GM19238 (cell line): ENCODE data around the gene CABLES1.
"Not testable (repeated sequence)": the region's sequence is repeated elsewhere in the genome, so short reads cannot be mapped to it uniquely, and the experiment has no call there.

Experiments used
- DNase-seq: peaks from one replicate; pipeline ENCODE4 v3.0.0; 2011; ENCODE audit warnings: low spot score; ENCODE audit not compliant: insufficient read length

CABLES1 gene, protein sequence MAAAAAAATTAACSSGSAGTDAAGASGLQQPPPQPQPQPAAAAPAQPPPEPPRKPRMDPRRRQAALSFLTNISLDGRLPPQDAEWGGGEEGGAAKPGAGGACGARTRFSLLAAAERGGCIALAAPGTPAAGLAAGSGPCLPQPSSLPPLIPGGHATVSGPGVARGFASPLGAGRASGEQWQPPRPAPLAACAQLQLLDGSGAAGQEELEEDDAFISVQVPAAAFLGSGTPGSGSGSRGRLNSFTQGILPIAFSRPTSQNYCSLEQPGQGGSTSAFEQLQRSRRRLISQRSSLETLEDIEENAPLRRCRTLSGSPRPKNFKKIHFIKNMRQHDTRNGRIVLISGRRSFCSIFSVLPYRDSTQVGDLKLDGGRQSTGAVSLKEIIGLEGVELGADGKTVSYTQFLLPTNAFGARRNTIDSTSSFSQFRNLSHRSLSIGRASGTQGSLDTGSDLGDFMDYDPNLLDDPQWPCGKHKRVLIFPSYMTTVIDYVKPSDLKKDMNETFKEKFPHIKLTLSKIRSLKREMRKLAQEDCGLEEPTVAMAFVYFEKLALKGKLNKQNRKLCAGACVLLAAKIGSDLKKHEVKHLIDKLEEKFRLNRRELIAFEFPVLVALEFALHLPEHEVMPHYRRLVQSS

DNA sequence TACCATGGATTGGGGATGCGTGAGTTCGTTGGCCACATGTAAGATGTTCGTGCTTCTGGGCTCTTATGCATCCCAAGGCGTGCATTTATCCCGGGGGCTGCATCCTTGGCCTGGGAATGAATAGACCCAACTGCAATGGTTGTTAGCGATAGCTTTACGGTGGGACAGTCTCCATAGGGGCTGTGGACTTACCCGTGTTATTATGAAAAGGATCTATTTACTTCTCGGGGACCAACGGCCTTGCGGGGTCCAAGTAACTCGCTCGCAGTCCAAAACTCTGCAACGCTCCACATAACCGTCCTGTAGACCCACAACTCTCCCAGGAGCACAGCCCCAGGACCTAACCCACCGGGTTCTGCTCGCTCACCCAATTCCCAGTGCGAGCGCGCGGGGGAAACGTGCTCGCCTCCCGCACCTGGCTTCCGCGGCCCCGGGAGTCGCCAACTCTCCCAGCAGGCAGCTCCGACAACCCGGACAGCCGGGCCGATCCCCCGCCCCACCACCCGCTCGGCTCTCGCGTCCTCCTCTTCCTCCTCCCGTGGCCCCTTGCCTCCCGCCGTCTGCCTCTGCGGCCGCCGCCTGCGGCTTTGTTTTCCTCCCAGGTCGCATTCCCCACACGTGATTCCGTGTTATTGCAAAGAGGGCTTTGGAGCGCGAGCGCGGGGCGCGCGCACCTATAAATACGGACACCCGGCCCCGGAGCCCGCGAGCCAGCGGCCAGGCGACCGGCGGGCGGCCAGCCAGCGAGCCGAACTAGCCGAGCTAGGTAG, at the start of gene CABLES1:
TSS of gene CABLES1 (plus strand) at position 706 of the 770 bp plus-strand sequence. CDS start 278 bp downstream, outside the sequence.
- DNase-seq: no peak

DNA sequence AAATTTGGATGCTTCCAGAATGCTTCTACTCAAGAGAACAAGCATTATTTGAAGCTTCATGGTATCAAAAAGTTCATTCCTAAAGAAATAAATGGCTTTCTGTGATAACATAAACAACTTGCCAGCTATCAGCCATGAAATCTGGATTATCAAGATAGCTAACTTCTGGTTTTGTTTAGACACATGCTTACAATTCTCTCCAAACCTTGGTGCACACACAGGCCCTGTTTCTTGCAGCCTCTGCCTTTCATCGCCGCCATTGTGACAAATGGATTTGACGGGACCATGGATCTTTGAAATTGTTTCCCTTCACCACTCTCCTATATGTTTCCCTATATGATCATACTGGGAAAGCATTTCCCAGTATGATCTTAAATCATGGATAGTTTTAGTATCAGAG, 47.9 kb upstream of the CABLES1 start:
- DNase-seq: no peak

DNA sequence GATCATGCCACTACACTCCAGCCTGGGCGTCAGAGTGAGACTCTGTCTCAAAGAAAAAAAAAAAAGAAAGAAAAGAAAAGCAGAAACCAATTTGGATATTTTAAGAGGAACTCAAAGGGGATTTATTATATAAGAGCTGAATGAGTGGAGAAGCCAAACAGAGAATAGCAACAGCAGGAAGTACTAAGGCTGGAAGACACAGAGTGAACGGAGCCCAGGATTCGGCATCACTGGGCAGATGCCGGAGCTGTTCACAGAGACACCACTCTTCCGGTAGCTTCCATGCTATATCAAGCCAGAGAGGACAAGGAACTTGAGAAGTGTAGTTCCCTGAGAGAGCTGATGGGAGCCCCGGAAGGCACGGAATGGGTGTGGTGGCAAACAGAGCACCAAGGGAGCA, 47.0 kb upstream of the CABLES1 start:
- no peak for DNase-seq

DNA sequence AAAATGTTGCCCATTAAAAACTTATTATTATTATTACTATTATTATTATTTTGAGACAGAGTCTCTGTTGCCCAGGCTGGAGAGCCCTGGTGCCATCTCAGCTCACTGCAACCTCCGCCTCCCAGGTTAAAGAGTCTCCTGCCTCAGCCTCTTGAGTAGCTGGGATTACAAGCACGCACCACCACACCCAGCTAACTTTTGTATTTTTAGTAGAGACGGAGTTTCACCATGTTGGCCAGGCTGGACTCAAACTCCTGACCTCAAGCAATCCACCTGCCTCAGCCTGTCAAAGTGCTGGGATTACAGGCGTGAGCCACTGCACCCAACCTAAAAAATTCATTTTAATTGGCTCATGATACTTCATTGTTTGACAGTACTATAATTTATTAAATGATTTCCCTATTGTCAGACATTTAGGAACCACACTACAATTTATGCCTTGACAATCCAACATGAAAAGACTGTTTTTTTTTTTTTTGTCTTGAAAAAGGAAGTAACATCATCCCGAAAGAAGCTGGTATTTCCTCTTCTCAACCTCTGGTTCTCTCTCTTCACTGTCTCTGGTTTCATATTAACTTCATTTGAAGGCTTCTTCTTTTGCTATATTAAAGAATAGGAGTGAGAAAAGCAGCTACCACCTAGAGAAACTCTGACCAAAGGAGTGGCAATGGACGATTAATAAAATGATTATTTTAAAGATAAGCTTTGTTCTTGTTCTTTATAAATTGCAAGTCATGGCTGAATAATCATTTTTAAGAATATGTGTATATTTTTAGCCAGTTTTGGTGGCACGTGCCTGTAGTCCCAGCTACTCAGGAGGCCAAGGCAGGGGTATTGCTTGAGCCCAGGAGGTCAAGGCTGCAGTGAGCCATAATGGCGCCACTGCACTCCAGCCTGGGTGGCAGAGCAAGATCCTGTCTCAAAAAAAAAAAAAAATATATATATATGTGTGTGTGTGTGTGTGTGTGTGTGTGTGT, 44.0 kb upstream of the CABLES1 start:
- not testable (repeated sequence) for DNase-seq

DNA sequence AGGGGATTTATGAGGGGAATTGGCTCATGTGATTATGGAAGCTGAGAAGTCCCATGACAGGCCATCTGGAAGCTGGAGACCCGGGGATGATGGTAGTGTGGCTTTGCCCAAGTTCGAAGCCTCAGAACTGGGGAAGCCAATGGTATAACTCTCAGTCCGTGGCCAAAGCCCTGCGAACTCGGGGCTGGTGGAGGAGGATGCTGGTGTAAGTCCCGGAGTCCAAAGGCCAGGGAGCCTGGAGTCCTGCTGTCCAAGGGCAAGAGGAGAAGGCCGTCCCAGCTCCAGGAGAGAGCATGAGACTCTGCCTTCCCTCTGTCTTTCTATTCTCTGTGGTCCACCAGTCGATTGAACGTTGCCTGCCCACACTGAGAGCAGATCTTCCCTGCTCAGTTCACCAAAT, 43.2 kb upstream of the CABLES1 start:
- DNase-seq: no peak

DNA sequence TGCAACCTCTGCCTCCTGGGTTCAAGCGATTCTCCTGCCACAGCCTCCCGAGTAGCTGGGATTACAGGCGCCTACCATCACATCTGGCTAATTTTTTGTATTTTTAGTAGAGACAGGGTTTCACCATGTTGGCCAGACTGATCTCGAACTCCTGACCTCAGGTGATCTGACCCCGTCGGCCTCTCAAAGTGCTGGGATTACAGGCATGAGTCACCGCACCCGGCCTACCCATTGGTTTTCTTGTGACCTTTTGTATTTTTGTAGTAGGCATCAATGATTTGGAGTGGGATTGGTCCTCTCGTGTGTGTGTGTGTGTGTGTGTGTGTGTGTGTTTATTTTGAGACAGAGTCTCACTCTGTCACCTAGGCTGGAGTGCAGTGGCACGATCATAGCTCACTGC, 42.2 kb upstream of the CABLES1 start:
- DNase-seq: not testable (repeated sequence)

DNA sequence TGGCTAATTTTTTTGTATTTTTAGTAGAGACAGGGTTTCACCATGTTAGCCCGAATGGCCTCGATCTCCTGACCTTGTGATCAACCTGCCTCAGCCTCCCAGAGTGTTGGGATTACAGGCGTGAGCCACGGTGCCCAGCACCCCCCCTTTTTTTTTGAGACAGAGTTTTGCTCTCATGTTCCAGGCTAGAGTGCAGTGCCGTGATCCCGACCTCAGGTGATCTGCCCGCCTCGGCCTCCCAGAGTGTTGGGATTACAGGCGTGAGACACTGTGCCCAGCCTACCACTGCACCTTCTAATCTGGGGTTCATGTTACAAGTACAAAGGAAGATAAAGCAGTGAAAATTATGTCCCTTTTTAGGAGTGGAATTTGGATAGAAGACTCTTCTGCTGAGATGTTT, 41.5 kb upstream of the CABLES1 start:
- no peak for DNase-seq

DNA sequence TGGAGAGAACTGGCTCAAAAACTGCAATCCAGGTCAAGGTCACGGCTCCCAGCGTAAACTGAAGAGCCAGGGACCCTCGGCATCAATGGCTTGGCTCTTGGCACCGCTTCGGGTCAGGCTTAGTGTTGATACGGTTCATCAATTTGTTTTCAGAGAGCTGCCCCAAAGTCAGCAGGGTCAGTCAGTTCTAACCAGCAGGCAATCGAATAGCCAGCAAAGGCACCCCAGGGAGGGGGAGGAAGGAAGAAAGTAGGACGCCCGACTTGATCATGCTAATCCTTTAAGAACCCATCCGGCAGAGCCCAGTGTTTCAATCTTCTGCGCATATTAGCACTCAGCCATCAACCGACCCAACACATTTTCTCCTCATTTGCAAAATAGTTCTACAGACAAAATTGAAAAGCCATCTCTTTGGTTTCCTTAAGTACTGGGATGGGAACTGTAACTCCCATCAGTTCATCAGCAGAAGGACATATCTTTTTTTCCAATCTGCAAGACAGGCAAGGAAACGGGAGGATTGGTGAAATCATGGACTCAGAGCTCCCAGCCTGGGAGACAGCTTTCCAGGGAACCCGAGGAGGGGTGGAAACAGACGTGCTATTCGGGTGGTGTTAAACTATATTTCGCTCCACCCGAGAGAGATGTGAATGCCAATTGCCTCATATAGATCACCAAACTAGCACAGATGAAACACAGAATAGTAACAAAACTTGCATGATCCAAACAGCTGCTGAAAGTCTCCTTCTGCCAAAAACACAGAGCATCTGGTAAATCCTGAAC, 40.7 kb upstream of the CABLES1 start:
- no peak for DNase-seq

DNA sequence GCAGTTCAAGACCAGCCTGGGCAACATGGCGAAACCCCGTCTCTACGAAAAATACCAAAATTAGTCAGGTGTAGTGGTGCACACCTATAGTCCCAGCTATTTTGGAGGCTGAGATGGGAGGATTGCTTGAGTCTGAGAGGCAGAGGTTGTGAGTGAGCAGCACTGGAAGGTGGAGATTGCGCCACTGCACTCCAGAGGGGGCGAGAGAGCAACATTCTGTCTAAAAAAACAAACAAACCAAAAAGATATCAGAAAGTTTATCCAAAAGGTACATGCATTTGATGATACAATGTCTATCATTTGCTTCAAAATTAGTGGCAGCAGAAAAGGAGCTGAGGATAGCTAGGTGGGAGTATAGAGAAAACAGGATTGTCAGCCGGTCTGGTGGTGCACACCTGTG, 39.8 kb upstream of the CABLES1 start:
- DNase-seq: no peak

DNA sequence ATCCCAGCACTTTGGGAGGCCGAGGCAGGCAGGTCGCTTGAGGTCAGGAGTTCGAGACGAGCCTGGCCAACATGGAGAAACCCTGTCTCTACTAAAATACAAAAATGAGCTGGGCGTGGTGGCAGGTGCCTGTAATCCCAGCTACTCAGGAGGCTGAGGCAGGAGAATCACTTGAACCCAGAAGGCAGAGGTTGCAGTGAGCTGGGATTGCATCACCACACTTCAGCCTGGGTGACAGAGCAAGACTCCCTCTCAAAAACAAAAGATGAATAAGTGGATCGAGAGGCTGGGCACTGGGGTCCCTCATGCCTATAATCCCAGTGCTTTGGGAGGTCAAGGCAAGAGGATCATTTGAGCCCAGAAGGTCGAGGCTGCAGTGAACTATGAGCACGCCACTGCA, 38.3 kb upstream of the CABLES1 start:
- DNase-seq: not testable (repeated sequence)

DNA sequence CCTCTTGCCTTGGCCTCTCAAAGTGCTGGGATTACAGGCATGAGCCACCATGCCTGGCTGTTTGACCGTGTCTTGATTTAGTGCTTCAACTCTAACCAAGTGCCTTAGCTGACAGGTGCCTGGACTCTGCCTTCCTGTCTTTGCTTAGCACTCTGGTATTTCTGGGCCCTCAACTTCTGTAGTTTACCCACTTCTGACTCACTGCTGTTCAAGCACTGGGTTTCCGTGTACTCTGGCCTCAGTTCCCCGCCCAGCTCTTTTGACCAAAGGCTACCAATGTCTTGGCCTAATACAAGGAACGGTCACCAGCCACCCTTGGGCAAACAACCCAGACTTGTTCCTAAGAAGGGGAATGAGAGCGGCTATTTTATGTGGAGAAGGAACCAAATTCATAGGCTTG, 35.7 kb upstream of the CABLES1 start:
- no peak for DNase-seq

DNA sequence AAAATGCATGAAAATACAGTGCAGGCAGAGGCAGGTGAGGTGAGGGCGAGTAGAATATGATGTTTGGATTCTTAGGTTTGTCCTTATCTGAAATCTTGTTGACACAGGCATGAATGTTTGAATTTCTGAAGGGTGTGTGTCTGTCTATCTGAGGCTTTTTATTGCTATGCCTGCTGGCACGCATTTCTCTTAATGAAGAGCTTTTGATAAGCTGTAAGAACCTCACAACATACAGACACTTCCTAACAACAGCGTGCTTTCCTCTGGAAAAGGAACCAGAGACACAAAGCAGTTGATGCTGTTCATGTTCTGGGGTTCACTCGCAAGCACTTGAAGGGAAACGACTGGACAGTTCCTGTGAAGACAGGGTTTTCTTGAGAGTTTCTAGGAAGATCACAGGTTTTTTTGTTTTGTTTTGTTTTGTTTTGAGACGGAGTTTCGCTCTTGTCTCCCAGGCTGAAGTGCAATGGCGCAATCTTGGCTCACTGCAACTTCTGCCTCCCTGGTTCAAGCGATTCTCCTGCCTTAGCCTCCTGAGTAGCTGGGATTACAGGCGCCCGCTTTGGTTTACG, 33.3 kb upstream of the CABLES1 start:
- no peak for DNase-seq

DNA sequence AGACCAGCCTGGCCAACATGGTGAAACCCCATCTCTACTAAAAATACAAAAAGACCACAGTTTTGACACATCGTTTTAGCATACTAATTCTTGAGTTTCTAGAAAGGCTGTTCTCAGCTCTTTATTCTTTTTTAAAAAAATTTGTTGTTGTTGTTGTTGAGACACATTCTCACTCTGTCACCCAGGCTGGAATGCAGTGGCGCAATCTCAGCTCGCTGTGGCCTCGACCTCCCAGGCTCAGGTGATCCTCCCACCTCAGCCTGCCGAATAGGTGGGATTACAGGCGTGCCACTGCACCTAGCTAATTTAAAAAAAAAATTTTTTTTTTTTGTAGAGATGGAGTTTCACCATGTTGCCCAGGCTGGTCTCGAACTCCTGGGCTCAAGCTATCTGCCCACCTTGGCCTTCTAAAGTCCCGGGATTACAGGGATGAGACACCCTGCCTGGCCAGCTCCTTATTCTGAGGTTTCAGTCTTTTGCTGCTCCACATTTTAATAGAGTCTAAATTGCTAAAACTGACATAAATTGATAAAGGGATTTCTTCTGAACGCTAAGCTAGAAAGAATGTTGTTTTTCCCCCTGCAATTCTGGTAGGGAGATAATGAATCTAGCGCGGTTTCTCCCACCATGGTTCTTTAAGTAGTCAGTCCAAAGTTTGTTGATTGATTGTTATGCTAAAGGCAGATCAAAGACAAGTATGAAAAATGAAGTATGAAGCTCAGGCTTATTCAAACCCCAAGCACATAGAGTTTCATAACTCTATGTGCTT, 32.6 kb upstream of the CABLES1 start:
- DNase-seq: no peak

DNA sequence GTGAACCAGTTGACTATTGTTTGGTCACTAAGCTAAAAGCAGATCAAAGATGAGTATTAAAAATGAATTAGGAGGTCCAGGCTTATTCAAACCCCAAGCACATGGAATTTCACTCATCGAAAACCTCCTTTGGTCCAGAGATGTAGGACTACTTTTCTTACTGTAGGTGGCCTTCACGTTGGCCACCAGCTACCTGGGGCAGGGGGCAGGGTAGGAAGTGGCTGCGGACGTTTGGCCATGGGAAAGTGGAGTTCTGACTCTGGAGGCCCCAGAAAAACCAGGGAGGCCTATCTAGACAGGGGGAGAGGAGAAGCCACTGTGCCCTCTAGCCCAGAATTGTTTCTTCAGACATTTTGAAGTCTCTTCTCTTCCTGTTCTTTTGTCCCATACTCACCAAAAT, 31.8 kb upstream of the CABLES1 start:
- DNase-seq: no peak

DNA sequence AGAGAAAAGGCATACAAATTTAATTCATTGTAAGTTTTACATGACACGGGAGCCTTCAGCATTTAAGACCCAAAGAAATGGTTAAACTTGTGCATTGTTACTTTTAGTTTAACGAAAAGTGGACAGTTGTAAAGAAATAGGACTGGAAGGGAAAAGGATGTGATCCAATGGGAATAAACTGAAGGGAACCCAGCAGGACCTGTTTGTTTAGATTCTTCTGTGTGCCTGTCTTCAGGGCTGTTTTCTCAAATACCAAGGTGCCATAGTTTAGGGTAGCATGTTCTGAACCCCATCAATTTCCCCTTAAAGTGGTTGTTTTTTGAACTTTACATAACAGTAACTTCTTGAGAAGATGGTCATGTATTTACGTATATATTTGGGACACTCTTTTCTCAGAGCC, 30.3 kb upstream of the CABLES1 start:
- no peak for DNase-seq

DNA sequence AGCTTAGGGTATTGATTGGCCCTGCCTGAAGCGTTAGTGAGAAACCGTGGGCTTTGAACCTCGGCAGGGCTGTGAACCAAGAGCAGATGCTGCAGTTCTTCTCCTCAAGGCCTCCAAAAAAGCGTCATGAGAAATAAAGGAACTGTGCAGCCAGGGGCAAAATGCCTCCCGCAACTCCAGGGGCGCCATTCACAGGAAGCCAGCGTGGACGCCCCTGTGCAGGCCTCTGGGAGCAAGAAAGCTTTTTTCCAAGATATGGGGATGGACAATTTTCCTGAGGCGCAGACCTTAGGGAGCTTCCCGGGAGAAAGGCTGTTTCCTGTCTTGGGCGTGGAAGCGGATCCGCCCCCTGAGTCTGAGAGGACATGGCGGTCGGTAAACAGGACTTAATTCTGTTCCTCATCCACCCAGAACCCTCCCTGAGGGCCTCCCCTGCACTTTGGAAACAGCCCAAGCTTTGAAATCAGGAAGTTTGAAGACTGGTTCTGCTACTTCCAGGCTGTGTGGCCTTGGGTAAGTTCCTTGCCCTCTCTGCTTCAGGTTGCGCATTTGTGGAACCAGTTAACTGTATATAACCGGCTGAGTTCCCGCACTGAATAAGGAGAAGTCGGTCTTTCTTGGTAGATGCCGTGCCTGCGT, 29.6 kb upstream of the CABLES1 start:
- DNase-seq: no peak

DNA sequence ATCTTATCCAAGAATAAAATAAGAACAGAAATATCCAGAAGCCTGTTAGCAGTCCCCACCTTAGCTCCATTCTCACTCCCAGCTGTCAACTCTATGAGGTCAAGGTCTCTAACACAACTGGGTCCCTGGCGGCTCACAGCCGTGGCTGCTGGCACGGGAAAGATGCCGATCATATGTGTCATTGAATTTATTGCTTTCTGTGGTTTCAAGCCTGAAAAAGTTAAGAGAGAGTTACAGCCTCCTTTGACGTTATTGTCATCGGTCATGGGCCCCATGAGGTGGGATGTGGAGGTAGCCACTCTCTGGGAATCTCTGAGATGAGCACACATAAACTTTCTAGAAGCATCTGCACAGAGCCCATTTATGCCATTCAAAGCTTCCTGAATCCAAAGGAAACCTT, 28.7 kb upstream of the CABLES1 start:
- no peak for DNase-seq

DNA sequence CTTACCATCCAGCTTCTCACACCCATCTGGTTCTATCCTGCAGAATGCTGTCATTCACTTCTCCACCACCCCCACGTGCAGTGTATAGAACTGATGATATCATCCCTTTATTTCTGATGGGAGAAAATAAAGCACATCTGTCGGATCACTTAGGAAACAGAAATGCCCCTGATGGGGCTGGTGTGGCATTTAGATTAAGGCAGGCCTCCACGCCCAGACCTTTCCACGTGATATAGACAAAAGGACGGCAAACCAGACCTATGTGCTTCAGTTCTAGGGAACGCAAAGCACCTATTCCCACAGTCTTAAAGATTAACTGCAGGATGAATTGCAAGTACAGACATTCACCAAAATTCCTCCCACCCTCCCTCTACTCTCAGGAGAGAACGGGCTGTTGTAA, 27.6 kb upstream of the CABLES1 start:
- no peak for DNase-seq

DNA sequence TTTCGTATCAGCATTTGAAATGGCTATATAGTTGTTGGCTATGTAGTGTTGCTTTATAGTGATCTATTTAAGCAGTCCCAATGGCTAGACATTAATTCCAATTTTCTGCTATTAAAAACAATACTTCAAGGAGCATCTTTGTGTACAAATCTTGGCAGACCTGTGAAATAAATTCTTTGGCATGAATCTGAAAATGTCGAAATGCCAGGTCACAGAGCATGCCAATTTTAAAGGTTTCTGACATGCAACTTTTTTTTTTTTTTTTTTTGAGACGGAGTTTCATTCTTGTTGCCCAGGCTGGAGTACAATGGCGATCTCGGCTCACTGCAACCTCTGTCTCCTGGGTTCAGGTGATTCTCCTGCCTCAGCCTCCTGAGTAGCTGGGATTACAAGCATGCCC, 26.8 kb upstream of the CABLES1 start:
- DNase-seq: no peak
